GM10248 (cell line): ENCODE results near the gene NTPCR.

Experiments
- CTCF ChIA-PET: fragments of 300-600 bp; sonication (Branson Sonifier 250); formaldehyde crosslinking; extraction: SDS; loops from one replicate; lab custom pipeline; 2021; ENCODE audit warnings: antibody characterized with exemption; lab: Yijun Ruan, JAX
- POLR2A ChIA-PET: fragments of 350-650 bp; sonication (Branson Sonifier 250); formaldehyde crosslinking; extraction: SDS; loops from one replicate; lab custom pipeline; 2020; ENCODE audit warnings: antibody characterized with exemption; lab: Yijun Ruan, JAX
- DNase-seq: peaks from one replicate; pipeline ENCODE4 v3.0.0; 2012; ENCODE audit errors: extremely low spot score
- CTCF ChIP-seq: IDR thresholded peaks from 2 replicates; pipeline ENCODE4 v1.5.1; 2012; ENCODE audit warnings: mild to moderate bottlenecking, low read depth; ENCODE audit errors: extremely low read depth, missing control alignments, control extremely low read depth

NTPCR gene

GRCh38 chr1:232950197-232951176, at the start of gene NTPCR:
Gene NTPCR (plus strand): TSS chr1:232950611. CDS start chr1:232950711, 100 bp downstream.
- no peak for TF ChIP-seq CTCF
- peak; percentile 98 for DNase-seq
- POLR2A ChIA-PET: no interaction called here
- CTCF ChIA-PET: interaction anchor here (1.3 to 7.0 kb wide), 2 partner anchors 16 to 21 kb away, joined by 5 to 74 read pairs; no protein-coding TSS in a partner anchor

GRCh38 chr1:232900818-232901217, 49.6 kb upstream of the NTPCR start:
- TF ChIP-seq CTCF: no peak
- no peak for DNase-seq
- CTCF ChIA-PET: no interaction called here
- POLR2A ChIA-PET: no interaction called here

GRCh38 chr1:232901255-232901654, 49.2 kb upstream of the NTPCR start:
- CTCF ChIA-PET: no interaction called here
- POLR2A ChIA-PET: no interaction called here
- no peak for TF ChIP-seq CTCF
- peak; percentile 29 for DNase-seq

- CTCF ChIA-PET: no interaction called here
Measured at GRCh38 chr1:232902774-232903350, 47.5 kb upstream of the NTPCR start.

GRCh38 chr1:232904131-232904530, 46.3 kb upstream of the NTPCR start:
- POLR2A ChIA-PET: no interaction called here

More at GRCh38 chr1:232902774-232903350, 47.5 kb upstream of the NTPCR start:
- no peak for DNase-seq
- TF ChIP-seq CTCF: no peak
- POLR2A ChIA-PET: no interaction called here

GRCh38 chr1:232904566-232904965, 45.8 kb upstream of the NTPCR start:
- ChIA-PET CTCF (interaction anchor here (1.1 to 1.7 kb wide), 3 partner anchors 10 to 30 kb away, joined by 3 to 5 read pairs (median 4); no protein-coding TSS in a partner anchor), POLR2A (no interaction called here)
- no peak for DNase-seq
- no peak for TF ChIP-seq CTCF

More at GRCh38 chr1:232904131-232904530, 46.3 kb upstream of the NTPCR start:
- CTCF ChIA-PET: interaction anchor here (0.7 to 1.7 kb wide), 4 partner anchors 9 to 31 kb away, joined by 3 to 5 read pairs (median 4); no protein-coding TSS in a partner anchor
- TF ChIP-seq CTCF: no peak
- DNase-seq: no peak
